Mammary epithelial cell (primary cell): ENCODE measurements around the gene CNKSR1.
A peak's percentile ranks its signal among the peaks of the same experiment; 100 is the strongest.

Experiments
- EZH2 ChIP-seq: IDR thresholded peaks from 2 replicates; pipeline ENCODE4 v1.6.1; 2012; ENCODE audit warnings: low read length, inconsistent platforms, borderline replicate concordance
- TF ChIP-seq, protein P1 (sequence below), 2 donors: IDR thresholded peaks in 1 of 2; conservative IDR thresholded peaks in 1 of 2; 2 replicates each; pipeline ENCODE4 v1.5.1; 2011 to 2012; ENCODE audit warnings: inconsistent platforms in 2 of 2, low read length in 2 of 2, mild to moderate bottlenecking in 2 of 2, control low read depth in 1 of 2, low read depth in 1 of 2; ENCODE audit not compliant: insufficient read depth in 1 of 2; ENCODE audit errors: extremely low read depth in 1 of 2

GRCh38 chr1:26233903-26234643, 56.8 kb downstream of the CNKSR1 start, which contains the start of gene CEP85:
- no peak for TF ChIP-seq EZH2
- TF ChIP-seq, protein P1, sequence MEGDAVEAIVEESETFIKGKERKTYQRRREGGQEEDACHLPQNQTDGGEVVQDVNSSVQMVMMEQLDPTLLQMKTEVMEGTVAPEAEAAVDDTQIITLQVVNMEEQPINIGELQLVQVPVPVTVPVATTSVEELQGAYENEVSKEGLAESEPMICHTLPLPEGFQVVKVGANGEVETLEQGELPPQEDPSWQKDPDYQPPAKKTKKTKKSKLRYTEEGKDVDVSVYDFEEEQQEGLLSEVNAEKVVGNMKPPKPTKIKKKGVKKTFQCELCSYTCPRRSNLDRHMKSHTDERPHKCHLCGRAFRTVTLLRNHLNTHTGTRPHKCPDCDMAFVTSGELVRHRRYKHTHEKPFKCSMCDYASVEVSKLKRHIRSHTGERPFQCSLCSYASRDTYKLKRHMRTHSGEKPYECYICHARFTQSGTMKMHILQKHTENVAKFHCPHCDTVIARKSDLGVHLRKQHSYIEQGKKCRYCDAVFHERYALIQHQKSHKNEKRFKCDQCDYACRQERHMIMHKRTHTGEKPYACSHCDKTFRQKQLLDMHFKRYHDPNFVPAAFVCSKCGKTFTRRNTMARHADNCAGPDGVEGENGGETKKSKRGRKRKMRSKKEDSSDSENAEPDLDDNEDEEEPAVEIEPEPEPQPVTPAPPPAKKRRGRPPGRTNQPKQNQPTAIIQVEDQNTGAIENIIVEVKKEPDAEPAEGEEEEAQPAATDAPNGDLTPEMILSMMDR (conservative IDR thresholded peaks at IDR 0.05 in 1 of 2, IDR thresholded peaks at IDR 0.05 in 1 of 2; ENCODE audit: extremely low read depth in 1 of 2, insufficient read depth in 1 of 2, low read depth in 1 of 2, low read length in 2 of 2): peak; percentile 88 to 96
